SK-MEL-5 (cell line): ENCODE results near the gene PSMD2. TPM values are rescaled to one million over a fixed set of nuclear protein-coding genes. Genes with fewer than 3 reads are reported as not detected.
"Not testable (repeated sequence)": the region's sequence is repeated elsewhere in the genome, so short reads cannot be mapped to it uniquely, and the experiment has no call there.

Source experiments
- DNase-seq: peaks from one replicate; pipeline ENCODE4 v3.0.0-alpha.2; 2016; ENCODE audit warnings: low read depth, low spot score
- in situ Hi-C: cut with HindIII; loops from 2 replicates; pipeline ENCODE4 v1.10.0; 2016; ENCODE audit warnings: low sequenced_read_pairs, high pct_unique_total_duplicates, low pct_unique_long_range_greater_than_20kb
- total RNA-seq: library from RNA; depleted of rRNA; stranded (reverse); fragments of >200 nt; shearing (Covaris generic); gene quantifications from 2 replicates; pipeline ENCODE4 v1.2.3, GENCODE V29; 2014

Gene PSMD2
- total RNA-seq, 1 experiment from 2014 or later = 430 TPM

DNA sequence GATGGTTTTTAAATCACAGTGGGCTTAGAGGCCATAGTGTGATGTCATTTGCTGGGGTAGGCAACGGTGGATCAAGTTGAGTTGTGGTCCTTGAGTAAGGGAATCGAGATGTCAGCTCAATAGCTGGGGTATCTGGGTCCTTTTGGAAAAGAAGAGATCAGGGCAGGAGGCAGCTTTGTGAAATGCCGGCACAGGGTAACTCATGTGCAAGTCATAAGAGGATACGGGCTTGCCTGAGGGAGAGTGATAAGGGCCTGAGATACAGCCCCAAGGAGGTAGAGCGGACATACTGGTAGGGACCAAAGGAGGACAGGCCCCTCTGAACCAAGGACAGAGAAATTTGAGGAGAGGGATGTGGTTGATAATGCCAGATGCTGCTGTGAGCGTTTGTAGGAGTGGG lies 34.1 kb downstream of the PSMD2 start:
- in situ Hi-C loops = no loop called here
- no peak for DNase-seq

DNA sequence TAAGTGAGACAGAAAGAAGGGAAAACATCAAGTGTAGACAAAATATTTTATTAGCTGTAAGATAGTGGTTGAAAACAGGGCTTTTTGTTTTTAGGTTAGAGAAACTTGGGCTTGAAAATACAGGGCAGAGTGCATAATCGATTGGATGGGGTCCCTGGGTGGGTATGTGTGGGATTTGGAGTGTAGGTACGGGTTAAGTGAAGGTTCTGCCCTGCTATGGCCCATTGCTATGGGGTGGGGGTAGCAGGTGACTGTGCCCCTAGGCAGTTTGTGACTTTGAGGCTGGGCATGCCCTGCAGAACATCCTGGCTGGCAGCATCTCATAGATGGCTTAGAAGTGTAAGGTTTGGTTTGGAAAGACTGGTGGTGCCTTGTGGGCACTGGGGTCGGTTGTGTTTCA lies 34.7 kb downstream of the PSMD2 start:
- in situ Hi-C loops = no loop called here
- no peak for DNase-seq

DNA sequence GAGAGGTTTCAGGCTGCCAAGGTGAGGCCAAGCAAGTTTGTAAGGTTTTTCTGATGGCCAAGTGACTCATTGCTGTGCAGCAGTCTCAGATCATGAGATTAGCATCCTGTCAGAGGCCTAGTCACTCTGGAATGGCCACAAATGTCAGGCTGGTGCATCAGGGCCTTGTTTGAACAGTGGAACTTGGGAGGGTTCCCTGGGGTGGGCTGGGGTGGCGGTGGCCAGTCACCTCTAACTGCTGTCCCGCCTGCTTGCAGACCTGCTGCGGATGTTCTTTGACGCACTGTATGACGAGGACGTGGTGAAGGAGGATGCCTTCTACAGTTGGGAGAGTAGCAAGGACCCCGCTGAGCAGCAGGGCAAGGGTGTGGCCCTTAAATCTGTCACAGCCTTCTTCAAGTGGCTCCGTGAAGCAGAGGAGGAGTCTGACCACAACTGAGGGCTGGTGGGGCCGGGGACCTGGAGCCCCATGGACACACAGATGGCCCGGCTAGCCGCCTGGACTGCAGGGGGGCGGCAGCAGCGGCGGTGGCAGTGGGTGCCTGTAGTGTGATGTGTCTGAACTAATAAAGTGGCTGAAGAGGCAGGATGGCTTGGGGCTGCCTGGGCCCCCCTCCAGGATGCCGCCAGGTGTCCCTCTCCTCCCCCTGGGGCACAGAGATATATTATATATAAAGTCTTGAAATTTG lies 35.6 kb downstream of the PSMD2 start:
- DNase-seq = no peak
- in situ Hi-C loops = no loop called here

DNA sequence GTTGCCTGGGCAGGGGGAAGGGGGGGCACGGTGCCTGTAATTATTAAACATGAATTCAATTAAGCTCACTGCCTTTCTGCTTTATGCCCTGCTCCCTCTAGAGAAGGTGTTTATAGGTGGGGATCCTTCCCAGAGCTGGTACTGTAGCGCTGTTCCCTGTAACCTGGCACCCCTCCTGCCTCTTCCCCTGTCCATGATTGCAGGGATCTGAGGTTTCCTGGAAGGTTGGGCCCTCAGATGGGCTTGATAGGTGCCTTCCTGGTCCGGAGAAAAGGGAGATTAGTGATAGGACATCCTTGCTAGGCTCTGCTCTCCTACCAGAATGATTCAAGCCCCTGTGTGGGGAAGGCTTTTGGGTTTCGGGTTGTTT lies 36.2 kb downstream of the PSMD2 start:
- DNase-seq = no peak
- in situ Hi-C loops = no loop called here

DNA sequence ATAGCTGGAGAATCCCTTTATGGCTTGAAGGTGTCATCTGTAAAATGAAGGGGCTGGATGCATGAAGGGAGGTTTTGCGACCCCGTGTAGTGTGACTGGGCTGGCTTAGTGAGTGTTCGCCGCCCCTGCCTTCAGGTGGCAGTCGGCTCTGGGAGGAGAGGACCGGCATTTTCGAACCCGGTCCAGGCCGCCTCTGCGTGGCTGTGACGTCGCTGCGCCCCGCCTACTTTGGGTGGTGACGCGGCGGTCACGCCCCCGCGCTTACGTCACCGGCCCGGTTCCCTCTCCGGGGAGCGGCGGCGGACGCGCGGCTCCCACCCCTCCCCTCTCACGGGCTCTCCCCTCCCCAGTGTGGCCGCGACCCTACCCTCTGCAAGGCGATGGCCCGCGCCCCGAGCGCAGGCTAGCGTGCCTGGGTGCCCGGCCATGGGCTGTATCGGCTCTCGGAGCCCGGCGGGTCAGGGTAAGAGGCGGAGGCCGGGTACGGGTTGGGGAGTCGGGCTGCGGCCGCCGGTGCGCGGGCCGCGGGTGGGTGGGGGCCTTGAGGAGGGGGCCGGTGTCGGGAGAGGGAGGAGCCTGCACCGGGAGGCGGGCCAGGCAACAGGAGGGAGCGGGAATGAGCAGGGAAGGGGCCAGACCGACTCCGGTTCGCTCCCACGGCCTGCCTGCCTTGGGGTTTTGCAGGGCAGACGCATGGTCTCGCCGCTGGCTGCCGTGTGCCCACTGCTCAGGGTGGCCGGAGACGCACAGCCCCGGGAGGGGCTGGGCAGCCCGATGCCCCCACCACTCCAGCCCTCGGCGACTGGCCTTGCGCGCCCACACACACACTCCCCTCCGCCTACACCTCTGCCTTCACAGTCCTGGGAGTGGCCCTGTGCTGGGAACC lies 36.9 kb downstream of the PSMD2 start:
- in situ Hi-C loops = no loop called here
- DNase-seq = peak; percentile 70

DNA sequence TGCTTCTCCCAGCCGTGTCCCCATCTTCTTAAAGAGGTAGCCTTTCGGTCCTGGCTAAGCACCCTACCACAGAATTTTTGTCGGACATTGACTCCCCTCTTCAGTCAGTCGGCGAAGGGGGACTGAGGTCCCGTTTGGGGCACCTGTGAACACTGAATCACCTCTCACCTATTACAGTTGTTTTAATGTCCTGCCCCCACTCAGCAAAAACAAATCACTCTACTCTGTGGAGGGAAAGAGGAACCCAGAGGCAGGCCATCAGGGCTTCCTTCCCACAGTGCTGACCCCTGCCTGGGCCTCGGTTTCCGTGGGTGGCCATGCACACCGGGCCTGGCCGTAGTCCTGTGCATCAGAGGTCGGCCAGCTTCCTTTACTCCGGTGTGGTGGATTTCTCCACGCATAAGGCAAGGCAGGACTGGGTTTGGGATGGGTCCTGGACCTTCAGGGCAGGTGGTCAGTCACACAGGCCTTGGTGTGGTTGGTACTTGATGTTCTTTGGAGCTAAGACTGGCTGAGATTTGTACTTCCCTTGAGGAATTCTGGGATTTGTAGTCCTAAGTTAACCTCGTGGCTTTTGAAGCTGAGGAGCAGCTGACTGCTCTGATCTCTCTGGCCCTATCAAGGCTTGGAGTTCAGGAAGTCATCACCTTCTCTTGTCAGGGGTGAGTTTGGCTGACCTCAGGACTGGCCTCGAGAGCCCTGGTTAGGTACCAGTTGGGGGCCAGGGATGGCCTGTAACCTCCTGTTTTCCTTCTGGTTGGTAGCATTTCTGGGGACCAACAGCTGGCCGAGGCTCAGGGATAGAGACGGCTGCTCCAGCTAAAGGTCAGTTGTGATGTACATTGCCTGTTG lies 37.7 kb downstream of the PSMD2 start:
- in situ Hi-C loops = no loop called here
- peak; percentile 76 for DNase-seq

DNA sequence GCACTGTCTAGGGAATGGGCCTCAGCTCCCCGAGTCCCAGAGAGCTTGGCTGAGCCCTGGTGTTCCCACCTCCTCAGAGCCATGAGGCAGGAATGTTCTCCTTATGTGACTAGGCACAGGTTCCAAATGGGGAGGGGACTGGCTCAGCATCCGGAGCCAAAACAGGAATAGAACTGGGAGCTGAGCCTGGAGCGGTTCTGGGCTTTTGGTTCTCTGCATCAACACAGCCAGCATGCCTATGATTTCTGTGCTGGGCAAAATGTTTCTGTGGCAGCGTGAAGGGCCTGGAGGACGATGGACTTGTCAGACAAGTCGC lies 38.3 kb downstream of the PSMD2 start, which contains the start of gene FAM131A:
TSS of gene FAM131A (plus strand) at position 202 of the 316 bp plus-strand sequence. CDS start at position 233, 31 bp downstream.
- no peak for DNase-seq
- in situ Hi-C loops = no loop called here

DNA sequence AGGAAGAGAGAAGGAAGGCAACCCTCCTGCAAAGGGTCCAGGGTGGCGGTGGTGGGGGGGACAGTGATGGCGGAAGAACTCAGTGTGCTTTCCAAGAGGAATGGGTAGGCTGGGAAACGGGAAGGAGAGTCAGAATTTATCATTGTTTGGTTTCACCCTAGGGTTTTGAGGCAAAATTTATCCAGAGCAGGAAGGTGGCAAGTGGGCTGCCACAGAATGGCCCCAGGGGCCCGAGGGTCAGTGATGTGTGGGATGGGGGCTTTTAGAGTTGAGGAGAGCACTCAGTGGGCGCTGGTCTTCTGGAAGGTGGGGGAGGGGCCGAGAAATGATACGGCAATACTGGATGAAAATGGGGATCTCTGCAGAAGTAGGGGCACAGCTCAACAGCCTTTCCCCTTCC lies 38.9 kb downstream of the PSMD2 start:
- no peak for DNase-seq
- in situ Hi-C loops = no loop called here

DNA sequence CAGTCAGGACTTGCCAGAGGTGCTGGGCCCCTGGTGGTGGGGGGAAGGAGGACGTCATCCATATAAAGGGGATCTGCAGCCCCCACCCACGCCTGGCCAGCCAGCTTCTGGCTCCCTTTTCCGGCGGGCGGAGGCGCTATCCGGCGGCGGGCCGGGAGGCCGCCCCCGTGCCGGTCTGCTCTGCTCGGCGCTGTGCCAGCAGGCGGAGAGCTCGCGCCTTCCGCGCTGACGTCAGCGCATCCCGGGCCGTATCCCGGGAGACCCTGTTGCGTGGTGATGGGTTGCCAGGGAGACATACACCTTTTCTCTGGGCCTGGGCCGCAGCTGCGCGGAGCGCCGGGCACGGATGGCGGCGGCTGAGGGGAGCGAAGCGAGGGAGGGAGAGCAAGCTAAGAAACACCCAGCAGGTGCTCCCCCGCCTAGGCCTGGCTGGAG lies 39.5 kb downstream of the PSMD2 start:
- DNase-seq = no peak
- in situ Hi-C loops = no loop called here

DNA sequence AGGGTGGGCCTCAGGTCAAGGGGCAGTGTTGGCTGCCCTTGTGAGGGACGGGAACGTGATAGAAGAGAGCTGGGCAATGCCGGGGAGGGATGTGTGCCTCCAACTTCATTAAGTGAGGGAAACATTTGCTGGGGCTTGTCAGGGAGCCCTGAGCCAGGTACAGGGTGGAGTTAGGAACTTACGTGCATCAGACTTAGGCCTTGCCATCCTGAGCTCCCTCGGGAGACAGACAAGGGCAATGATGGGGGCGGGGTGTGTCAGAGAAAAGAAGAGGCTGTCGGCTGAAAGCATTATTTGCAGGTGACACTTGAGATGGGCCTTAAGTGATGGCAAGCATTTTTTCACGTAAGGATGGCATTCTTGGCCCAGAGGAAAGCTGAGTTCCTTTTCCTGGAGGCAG lies 40.0 kb downstream of the PSMD2 start:
- no peak for DNase-seq
- in situ Hi-C loops = no loop called here

DNA sequence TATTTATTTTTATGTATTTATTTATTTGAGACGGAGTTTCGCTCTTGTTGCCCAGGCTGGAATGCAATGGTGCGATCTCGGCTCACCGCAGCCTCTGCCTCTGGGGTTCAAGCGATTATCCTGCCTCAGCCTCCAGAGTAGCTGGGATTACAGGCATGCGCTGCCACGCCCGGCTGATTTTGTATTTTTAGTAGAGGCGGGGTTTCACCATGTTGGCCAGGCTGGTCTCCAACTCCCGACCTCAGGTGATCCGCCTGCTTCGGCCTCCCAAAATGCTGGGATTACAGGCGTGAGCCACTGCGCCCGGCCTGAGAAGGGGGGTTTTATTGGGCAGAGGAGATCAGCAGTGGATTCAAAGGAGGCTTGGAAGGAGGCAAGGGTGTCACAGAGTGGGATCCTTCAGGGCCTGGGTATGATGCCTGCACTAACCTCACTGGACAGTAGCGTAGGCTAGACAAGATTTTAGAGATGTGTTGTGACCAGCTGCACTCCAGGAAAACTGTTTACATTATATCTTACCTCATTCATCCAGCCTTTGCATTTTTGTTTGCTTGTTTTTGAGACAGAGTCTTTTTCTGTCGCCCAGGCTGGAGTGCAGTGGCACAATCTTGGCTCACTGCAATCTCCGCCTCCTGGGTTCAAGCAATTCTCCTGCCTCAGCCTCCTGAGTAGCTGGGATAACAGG lies 40.6 kb downstream of the PSMD2 start:
- in situ Hi-C loops, DNase-seq: not testable (repeated sequence)

DNA sequence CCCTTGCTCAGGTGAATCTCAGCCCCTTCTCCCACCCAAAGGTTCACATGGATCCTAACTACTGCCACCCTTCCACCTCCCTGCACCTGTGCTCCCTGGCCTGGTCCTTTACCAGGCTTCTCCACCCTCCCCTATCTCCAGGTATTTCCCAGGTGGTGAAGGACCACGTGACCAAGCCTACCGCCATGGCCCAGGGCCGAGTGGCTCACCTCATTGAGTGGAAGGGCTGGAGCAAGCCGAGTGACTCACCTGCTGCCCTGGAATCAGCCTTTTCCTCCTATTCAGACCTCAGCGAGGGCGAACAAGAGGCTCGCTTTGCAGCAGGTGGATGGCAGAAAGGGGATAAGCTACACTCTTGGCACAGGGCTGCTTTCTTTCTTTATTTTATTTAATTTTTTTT lies 42.9 kb downstream of the PSMD2 start:
- in situ Hi-C loops = no loop called here

DNA sequence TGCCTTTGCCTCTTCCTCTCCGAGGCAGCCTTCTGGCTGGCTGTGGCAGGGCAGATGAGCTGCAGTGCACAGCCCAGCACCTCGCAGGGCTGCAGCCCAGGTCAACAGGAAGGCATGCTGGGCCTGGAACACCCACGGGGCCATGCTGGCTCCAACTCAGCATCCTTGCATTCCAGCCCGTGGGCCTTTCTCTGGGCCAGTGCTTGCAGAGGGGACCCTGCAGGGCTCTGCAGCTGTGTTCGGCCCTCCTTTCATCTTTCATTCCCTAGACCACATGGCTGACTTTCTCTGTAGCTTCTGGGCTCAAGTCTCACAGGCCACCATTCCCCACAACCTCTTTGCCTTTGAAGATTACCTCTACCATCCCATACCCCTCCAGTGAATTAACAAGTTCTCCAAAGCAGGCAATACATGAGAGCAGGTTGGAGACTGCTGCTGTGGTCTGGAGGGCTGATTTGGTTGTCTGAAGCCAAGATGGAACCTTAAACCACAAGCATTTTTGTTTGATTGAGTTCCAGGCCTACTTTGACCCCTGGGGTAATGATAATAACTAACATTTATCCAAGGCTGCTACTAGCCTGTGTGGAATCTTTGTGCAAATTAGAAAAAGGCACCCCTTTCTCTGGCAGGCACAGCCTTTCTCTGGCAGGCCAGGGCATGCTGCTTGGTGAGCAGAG lies 44.3 kb downstream of the PSMD2 start:
- in situ Hi-C loops = no loop called here
- no peak for DNase-seq

More for the DNA sequence above, 42.9 kb downstream of the PSMD2 start:
- DNase-seq = no peak

DNA sequence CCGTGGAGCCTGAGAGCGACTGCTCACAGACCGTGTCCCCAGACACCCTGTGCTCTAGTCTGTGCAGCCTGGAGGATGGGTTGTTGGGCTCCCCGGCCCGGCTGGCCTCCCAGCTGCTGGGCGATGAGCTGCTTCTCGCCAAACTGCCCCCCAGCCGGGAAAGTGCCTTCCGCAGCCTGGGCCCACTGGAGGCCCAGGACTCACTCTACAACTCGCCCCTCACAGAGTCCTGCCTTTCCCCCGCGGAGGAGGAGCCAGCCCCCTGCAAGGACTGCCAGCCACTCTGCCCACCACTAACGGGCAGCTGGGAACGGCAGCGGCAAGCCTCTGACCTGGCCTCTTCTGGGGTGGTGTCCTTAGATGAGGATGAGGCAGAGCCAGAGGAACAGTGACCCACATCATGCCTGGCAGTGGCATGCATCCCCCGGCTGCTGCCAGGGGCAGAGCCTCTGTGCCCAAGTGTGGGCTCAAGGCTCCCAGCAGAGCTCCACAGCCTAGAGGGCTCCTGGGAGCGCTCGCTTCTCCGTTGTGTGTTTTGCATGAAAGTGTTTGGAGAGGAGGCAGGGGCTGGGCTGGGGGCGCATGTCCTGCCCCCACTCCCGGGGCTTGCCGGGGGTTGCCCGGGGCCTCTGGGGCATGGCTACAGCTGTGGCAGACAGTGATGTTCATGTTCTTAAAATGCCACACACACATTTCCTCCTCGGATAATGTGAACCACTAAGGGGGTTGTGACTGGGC lies 45.7 kb downstream of the PSMD2 start:
- no peak for DNase-seq
- in situ Hi-C loops = no loop called here

DNA sequence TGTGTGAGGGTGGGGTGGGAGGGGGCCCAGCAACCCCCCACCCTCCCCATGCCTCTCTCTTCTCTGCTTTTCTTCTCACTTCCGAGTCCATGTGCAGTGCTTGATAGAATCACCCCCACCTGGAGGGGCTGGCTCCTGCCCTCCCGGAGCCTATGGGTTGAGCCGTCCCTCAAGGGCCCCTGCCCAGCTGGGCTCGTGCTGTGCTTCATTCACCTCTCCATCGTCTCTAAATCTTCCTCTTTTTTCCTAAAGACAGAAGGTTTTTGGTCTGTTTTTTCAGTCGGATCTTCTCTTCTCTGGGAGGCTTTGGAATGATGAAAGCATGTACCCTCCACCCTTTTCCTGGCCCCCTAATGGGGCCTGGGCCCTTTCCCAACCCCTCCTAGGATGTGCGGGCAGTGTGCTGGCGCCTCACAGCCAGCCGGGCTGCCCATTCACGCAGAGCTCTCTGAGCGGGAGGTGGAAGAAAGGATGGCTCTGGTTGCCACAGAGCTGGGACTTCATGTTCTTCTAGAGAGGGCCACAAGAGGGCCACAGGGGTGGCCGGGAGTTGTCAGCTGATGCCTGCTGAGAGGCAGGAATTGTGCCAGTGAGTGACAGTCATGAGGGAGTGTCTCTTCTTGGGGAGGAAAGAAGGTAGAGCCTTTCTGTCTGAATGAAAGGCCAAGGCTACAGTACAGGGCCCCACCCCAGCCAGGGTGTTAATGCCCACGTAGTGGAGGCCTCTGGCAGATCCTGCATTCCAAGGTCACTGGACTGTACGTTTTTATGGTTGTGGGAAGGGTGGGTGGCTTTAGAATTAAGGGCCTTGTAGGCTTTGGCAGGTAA lies 46.5 kb downstream of the PSMD2 start:
- DNase-seq = peak; percentile 87
- in situ Hi-C loops = no loop called here
